ENCODE data around the gene KLHDC7A.

GRCh38 chr1:18528616-18529015, 47.9 kb downstream of the KLHDC7A start:
- TF ChIP-seq CTCF (IDR thresholded peaks at IDR 0.05), result no peak
- no peak for TF ChIP-seq POLR2A (IDR thresholded peaks at IDR 0.05)

Measured in right lobe of liver (tissue), 4 donors.